NCI-H1092 treated with DMSO at 0.1 percent for 48 hours (cell line): ENCODE measurements around the gene IGFL2.
"Not testable (repeated sequence)": the region's sequence is repeated elsewhere in the genome, so short reads cannot be mapped to it uniquely, and the experiment has no call there.

Experiments
- DNase-seq: peaks from one replicate; lab custom pipeline; 2025; lab: John Stamatoyannopoulos, UW

The IGFL2 gene

GRCh38 chr19:46142294-46142693 lies 5.7 kb upstream of the IGFL2 start:
- no peak for DNase-seq

DNA sequence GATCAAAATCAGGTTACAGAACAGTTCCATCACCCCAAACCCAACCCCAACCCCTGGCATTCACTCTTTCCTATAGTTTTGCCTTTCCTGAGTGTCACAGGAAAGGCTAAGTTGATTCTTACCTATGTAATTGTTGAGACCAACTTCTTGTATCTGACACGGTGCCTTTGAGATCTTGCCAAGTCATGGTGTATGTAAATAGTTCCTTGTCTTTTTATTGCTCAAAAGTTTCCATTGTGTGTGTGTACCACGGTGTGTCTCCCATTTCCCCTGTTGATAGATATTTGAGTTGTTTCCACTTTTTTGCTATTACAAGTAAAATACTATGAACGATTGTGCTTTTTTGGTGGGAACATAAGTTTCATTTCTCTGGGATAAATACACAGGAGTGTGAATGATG lies 3.3 kb upstream of the IGFL2 start:
- DNase-seq = no peak

DNA sequence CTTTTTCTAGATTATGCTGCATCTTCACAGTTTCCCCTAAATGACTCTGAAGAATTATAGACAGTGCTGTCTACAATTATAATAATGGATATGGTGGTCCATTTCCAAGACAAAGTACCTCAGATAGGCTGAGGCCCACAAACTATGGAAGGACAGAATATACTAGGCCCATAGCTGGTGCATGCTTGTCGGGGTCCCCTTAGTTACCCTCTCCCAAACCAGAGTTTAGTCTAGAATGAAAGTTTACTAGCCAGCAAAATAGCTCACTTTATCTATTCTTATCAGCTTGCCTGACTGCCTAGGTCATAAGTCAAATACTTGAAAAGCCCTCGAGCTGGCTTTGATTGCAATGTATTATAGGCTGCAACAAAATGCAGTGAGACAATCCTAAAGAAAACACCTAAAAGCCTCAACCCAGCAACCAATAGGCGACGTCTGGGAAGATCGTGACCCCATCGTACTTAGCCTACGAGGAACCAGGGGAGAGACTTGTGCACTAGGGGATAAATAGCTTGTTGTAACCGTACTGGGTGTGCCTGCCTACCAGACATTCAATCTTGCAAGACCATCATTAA lies 785 bp upstream of the IGFL2 start:
- no peak for DNase-seq

DNA sequence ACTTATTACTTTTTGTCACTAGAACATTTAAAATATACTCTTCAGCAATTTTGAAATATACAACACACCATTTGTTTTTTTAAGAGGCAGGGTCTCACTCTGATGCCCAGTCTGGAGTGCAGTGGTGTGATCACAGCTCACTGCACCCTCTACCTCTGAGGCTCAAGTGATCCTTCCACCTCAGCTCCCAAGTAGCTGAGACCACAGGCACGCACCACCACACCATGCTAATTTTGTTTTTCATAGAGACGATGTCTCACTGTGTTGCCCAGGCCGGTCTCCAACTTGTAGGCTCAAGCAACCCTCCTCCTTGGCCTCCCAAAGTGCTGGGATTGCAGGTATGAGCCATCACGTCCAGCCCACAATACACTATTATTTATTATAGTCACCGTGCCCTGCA lies 2.6 kb downstream of the IGFL2 start:
- DNase-seq = no peak

DNA sequence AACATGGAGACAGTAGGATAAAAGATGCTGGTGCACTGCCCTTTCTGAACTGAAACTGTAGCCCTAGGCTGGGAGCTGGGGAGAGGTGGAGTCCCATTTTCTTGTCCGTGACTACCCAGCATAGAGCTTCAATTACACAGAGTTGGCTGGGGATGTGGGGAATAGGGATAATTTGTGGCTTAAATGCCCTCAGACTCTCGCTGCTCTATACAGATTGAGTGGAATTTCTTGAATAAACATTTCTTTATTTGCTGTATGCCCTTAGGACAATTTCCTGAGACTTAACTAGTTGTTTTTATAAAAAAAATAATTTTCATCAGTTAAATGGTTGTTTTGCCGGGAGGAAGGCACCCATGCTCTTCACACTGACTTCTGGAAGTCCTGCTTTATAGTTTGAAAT lies 7.2 kb downstream of the IGFL2 start:
- no peak for DNase-seq

- DNase-seq = no peak
Measured at GRCh38 chr19:46159418-46160232, 11.6 kb downstream of the IGFL2 start.

DNA sequence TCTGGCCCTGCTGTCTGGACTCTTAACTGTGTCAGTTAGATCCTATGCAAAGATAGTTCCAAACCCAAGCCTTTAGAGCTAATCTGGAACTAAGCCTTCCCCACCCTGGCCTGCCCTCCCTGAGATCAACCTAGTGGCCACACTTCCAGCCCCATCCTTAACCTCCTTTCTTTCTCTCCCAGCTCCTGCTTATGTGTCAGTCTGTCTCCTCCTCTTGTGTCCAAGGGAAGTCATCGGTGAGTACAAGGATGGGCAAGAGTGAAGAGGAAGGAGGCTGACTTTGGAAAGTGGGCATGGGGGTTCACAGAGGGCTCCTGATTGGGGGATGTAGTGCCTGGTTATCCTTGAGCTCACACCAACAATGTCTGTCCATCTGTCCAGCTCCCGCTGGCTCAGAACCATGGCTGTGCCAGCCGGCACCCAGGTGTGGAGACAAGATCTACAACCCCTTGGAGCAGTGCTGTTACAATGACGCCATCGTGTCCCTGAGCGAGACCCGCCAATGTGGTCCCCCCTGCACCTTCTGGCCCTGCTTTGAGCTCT lies 12.3 kb downstream of the IGFL2 start:
- no peak for DNase-seq

DNA sequence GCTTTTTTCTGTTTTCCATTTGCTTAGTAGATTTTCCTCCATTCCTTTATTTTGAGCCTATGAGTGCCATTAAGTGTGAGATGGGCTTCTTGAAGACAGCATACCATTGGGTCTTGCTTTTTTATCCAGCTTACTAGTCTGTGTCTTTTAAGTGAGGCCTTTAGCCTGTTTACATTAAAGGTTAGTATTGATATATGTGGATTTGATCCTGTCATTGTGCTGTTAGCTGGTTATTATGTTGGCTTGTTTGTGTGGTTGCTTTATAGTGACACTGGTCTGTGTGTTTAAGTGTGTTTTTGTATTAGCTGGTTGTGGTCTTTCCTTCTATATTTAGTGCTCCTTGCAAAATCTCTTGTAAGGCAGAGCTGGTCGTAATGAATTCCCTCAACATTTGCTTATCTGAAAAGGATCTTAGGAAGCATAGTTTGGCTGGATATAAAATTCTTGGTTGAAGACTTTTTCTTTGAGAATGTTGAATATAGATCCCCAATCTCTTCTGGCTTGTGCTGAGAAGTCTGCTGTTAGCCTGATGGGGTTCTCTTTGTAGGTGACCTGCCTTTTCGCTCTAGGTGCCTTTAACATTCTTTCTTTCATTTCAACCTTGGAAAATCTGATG lies 13.7 kb downstream of the IGFL2 start:
- not testable (repeated sequence) for DNase-seq

GRCh38 chr19:46162731-46163130 lies 14.7 kb downstream of the IGFL2 start:
- no peak for DNase-seq

GRCh38 chr19:46173886-46174480 lies 25.9 kb downstream of the IGFL2 start:
- no peak for DNase-seq

GRCh38 chr19:46176116-46176860 lies 28.2 kb downstream of the IGFL2 start:
- DNase-seq = no peak

- no peak for DNase-seq
Measured at GRCh38 chr19:46179076-46179759, 31.2 kb downstream of the IGFL2 start.

DNA sequence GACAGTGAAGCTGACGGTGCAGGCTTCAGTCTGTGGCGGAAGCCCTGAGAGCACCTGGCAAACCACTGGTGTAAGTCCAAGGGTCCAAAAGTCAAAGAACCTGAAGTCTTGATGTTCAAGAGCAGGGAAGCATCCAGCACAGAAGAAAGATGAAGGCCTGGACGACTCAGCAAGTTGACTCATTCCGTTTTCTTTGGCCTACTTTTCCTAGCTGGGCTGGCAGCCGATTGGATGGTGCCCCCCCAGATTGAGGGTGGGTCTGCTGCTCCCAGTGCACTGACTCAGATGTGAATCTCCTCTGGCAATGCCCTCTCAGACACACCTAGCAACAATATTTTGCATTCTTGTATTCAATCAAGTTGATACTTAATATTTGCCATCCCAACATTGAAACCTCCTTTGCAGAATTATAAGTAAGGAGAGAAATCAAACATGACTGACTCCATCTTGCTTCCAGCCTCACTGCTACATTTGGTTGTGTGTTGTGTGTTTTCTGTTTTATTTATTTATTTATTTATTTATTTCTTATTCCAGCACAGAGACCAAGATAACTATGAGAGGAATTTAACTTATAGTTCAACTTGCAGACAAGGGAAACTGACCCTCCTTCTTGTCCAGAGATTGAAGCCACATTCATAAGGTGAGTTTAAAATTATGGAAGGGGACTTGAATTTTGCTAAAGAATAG lies 32.8 kb downstream of the IGFL2 start:
- no peak for DNase-seq

DNA sequence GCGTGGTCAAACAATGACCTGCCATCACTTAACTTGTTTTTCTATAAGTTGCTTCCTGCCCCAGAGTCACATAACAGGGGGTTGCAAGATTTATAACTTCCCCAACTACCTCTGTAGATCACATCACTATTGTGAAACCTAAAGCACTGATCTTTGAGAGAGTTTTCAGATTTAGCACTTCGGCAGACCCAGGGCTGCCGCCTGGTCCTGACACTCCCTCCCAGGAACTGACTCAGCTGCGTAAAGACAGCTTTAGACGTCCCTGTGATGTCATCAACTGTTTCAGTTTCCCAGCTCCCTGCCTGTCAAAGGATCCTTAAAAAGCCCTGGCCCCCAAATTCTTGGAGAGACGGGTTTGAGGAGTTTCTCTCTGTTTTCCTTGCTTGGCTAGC lies 33.3 kb downstream of the IGFL2 start:
- no peak for DNase-seq

DNA sequence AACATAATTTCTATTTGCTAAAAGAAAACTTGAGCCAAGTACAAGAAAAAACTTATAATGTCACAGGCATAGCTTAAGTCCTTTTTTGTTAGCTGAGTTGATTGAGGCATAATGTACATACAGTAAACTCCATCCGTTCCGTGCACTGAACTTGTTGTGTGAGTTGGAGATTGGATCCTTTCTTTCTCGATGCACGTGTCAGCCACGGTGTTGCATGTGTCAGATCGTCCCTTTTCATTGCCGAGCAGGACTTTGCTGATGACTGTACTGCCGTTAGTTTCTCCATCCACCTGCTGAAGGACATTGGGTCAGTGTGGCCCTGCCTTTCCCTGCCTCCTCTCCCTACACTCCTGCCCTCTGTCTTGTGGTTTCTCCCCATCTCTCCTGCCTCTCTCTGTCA lies 34.4 kb downstream of the IGFL2 start:
- no peak for DNase-seq

GRCh38 chr19:46184775-46185710 lies 37.0 kb downstream of the IGFL2 start:
- DNase-seq = not testable (repeated sequence)

DNA sequence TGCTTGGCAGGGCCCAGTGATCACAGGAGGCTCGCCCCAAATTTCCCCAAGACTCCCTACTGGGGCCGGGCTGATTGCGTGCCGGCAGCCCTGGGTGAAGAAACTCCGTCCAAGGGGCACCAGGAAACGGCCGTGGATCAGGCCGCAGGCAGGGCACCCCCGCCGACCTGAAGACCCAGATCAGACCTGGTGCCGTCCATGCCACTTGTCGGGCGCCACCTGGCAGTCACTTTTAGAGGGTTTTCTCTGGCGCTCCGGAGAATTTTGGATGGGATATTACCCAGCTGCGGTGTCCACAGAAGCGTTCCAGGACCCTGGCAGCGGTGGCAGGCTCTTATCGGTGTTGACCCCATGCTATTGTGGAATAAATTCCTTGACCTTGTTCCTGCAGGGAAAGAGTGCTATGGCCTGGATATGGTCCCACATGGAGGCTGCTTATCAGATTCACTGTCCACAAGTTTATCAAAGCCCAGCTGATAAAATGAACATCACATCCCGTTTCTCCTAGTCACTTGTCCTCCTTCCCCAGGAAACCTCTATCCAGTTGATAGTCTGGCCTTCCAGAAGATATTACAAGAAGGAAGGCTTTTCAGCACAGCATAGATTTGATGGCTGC lies 38.2 kb downstream of the IGFL2 start:
- no peak for DNase-seq

DNA sequence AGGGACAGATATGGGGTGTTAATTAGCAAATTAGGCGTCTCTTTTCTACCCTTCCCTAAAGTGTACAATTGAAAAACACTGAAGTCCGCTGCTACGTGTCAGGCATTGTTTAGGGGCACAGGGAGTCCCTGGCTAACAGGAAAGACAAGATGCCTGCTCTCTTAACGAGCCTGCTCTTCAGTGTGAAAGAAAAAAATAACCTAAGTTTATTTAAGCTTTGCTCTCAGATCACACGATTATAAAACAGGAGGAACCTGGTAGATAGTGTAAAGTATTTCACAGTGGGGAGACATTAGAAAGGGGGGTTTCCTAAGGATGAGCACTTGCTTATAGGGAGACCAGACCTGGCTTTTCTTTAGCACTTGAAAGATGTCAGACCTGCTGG lies 38.7 kb downstream of the IGFL2 start:
- no peak for DNase-seq
